Measurements from ENCODE around the gene PEX26.
"Not testable (repeated sequence)": the region's sequence is repeated elsewhere in the genome, so short reads cannot be mapped to it uniquely, and the experiment has no call there.

Gene PEX26

DNA sequence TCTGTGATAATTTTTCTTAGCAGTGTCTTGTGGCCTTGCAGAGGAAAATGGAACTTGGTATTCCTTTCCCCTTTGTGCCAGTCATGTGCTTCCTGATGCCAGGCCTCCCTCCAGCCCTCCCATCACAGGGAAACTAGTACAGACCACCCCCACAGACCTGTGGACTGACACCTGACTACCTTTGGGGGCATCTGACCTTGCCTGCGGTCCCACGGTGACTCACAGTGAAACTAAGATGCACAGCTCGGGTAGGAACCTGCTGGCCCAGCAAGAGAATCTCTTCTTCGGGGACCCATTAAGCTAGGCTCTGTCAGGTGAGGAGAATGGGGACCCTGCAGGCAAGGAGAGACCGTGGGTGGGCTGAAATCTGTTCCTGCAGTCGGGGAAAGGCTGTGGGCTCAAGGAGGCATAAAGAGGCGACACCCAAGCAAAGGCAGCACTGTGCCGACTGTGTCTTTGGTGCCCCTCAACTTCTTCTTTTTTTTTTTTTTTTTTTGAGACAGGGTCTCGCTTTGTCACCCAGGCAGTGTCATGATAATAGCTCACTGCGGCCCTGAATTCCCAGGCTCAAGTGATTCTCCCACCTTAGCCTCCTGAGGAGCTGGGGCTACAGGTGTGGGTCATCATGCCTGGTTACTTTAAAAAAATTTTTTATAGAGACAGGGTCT, 20.8 kb upstream of the PEX26 start:
- DNase-seq, result no peak

DNA sequence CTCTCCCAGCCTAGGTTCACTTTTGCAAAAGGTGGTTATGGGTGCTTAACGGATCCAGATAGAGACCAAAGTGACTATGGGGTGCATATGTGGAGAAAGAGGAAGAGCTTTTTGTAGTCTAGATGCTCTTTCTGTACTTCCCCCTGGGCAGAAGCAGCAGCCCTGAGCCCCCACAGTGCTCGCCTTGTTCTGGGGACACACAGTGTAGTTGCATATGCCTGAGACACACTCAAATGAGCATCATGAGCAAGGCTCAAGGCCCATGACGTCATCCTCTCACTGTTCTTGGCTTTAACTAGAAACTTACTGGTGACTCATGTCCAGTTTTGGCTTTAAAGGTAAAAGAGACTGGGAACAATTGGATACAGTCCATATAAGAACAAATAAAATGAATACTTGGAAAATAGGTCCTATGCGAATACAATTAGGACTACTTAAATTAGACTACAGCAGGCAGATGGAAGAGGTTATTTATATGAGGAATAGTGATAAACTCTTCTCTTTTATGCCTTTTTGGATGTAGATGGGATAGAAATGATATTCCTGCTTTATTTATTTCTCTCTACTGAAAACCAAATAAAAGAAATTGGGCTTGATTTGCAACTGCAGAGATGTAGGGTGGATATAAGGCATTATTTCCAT, 20.1 kb upstream of the PEX26 start:
- DNase-seq, result no peak

DNA sequence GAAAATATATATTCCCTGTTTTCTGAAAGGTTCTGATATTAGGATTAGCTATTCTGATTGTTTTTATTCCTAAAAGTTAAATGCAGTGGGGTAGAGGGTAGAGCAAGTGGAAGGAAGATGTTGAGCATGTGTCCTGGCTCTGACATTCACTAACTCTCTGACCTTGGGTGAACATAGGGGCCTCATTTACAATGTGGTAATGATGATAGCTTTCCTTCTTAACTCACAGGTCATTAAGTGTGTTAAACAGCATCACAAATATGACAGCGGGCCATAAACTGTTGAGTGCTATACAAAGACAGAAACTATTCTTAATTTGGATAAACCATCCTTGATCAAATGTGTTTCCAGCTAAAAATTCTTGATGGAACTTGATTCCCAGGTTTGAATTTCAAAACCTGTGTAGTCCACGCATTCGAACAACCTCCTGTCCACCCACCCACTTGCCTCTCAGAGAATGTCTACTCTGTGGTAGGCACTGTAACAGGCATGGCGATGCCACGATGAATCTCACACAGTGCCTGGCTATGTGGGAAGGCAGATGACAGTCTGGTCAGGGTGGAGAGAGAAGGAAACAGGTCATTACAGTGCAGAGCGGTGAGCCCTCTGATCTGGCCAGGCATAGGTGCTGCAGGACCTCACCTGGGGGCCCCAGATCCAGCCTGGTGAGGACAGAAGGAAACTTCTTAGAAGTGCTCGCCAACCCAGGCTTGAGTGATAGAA, 19.3 kb upstream of the PEX26 start:
- DNase-seq, result no peak

DNA sequence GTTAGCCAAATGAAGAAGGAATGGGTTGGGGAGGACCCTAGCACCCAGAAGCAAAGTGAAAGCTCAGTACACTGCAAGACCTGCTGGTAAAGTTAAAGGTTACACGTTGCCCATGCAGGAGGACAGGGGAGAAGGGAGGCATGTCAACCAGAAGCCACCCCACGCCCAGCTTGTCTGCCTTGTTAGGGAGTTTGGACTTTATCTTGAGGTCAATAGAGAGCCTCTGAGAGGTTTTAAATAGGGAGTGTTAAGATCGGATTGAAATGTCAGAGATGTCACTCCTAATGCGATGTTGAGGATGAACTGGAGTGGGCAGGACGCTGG, 18.7 kb upstream of the PEX26 start:
- DNase-seq, result no peak

DNA sequence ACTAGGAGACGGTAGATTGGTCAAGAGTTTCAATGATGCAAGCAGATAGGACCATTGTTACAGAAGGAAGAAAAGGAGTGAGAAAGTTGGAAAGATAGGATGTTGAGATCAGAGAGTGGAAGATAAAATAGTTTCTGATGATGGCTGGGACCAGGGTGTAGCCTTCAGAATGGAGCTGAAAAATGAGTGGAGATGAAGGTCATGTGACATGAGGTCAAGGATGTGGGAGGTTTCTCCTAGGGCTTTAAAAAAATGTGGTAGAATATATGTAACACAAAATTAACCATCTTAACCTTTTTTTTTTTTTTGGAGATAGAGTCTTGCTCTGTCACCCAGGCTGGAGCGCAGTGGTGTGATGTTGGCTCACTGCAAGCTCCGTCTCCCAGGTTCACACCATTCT, 18.3 kb upstream of the PEX26 start:
- DNase-seq, result no peak

DNA sequence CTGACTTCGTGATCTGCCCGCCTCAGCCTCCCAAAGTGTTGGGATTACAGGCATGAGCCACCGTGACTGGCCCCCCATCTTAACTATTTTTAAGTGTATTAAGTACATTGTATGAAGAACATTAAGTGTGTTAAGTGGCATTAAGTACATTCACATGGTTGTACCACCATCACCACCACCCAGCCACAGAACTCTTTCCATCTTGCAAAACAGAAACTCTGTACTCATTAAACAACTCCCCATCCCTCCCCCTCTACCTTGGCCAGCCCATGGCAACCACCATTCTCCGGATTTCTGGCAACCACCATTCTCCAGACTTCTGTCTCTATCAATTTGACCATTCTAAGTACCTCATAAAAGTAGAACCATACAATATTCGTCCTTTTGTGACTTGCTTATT, 17.8 kb upstream of the PEX26 start:
- DNase-seq, result no peak

DNA sequence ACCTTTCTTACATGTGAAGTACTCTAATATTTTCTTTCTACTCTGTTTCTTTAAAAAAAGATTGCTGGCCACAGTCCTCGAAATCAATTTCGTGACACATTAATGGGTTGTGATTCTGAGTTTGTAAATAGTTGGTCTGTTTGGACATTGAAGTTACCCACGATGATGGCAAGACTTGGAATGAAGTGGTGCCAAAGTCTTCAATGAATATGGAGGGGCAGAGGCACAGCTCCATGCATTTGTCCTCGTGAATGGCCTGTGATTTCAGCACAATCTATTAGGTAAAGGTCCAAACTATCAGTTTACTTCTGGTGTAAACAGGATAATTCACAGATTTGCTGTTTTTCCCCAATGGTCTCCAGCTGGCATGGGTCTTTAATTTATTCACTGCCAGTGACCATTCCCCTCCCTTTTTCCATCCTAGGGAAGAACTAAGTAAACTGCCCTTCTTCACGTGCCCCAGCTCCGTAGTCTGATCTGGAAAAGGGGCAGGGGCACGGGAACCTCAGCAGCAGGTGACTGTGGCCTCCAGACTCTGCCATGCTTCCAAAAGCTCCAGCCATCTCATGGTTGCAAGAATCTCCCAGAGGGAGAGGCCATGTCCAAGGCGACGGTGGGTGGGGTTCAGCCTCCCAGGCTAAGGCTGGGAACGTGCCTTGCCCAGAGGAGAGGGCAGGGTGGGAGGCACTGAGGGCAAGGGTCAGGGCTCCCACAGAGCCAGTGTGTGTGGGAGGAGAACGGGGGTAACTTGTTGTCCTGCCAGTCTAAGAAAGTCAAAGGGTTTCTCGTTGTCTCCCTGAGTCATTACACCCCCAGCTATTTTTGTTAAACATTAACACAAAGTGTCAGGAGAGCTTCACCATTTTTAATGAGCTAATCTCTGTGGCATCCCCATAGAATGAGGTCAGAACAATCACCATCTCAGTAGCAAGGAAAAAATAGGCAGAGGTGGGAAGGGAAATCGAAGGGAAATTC, 16.9 kb upstream of the PEX26 start:
- DNase-seq, result no peak

DNA sequence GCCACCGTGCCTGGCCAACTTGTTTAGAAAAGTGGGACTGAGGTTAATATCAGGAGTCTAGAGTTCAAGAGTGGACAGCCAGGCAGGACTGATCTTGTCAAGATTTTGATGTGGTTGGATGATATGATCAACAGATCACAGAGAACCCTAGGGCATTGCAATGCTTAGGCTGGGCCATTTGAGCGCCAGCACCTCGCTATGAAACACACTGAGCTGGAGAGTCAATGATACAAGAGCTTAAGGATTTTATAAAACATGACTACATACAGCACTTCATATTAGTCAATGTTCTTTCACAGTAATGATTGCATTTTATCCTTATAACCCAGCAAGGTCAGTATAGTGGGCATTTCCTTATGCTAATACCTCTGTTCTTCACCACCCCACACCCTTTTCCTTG, 15.4 kb upstream of the PEX26 start:
- DNase-seq, result no peak

DNA sequence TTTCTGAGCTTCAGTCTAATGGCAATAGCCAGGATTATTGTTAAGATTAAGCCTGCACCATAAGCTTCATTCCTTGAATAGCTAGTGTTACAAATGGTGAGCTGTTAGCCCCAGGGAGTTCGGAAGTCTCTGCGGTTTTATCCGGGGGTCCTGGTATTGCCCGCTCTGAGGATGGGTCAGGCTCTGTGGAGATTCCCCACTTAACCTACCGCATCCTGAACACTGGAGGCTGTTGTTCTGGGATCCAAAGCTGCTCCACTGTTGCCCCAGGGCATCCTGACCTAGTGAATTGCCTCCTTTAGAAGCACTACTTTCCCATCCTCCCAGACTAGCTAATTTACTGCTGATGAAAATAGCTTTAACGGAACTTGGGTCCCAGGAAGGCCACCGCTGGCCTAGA, 14.5 kb upstream of the PEX26 start:
- no peak for DNase-seq

DNA sequence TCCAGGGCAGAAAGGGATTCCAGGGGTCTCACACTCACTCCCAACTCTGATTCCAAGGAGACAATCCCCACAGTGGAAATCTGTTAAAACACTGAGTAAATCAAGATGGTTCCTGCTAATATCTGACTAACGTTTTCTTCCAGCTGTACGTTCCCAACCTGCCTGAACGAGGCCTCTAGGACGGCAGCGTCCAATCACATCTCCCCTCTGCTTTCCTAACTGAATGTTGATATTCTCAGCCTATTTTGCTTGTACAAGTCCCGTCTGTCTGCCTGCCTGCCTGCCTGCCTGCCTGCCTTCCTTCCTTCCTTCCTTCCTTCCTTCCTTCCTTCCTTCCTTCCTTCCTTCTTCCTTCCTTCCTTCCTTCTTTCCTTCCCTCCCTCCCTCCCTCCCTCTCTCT, 14.1 kb upstream of the PEX26 start:
- DNase-seq, result not testable (repeated sequence)

DNA sequence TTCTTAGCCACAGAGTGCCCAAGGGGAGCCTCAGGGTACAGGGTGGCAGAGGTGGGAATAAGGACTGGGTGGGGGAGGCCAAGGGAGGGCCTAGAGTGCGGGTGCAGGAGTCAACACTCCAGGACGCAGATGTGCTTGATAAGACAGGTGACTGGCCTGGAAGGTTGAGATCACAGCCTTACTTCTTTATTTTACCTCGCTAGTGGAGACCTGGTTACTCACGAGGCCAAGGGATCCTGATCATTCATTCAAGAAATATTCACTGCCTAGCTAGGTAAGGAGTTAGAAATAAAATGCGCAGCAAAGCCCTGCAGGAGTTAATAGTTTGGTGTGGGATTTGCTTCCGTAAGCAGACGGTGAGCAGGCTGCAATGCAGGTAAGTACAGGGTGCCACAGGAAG, 13.2 kb upstream of the PEX26 start:
- no peak for DNase-seq

DNA sequence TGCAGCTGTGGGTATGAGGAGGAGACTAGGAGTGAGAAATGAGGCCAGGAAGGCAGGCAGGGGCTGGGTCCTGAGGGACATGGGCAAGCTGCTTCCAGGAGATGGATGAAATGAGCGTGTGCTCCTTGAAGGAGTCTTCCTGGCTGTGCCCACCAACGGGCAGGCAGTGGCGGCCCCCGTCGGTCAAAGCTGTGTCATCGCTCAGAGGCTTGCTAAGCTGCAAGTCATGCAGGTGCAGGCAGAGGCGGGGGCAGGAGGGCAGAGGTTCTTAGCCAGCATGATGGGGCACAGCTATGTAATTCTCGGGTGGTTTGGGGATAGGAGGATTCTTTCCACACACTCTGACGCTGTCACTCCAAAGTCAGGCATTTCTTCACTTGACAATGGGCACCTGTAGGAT, 12.5 kb upstream of the PEX26 start:
- no peak for DNase-seq

DNA sequence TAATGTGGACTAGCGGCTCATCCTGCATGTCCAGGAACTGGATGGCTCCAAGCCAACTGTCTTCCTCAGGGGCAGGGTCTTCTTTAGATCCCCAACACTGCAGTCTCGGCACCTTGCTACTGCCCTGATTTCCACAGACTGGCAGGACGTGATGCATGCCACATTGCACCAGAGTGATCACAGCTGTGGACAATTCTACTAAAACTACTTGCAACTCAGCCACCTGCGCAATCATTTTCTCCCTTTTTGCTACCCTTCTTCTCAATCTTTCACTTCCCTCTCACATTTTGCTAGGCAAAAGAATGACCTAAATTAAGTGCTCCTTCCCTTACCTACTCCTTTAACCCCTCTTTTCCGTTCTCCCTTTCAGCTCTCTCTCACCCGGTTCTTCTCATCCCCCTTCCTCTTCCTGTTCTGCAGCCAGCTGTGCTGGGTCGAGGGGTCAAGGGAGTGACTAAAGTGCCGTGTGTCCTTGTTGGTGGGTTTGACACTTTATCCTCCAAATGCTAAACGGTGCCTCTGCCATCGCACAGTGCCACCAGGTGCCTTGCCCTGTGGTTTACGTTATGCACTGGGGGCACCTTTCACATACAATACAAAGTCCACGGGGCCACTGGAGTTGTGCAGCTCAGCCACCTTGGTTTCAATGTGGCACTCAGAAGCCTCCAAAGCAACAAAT, 11.5 kb upstream of the PEX26 start:
- DNase-seq, result no peak

DNA sequence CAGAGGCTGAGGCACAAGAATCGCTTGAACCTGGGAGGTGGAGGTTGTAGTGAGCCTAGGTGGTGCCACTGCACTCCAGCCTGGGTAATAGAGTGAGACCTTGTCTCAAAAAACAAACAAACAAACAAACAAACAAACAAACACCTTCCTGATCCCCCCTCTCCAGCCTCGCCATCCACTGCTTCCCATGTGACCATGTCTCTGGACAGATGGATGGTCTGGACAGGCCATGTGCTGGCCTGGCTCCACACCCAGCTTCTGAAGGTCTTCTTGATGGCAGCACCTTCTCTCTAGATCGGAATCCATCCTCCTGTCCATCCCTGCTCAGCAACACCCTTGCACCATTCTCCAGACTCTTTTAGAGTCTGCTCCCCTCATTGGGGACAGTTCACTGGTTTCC, 10.7 kb upstream of the PEX26 start:
- no peak for DNase-seq

DNA sequence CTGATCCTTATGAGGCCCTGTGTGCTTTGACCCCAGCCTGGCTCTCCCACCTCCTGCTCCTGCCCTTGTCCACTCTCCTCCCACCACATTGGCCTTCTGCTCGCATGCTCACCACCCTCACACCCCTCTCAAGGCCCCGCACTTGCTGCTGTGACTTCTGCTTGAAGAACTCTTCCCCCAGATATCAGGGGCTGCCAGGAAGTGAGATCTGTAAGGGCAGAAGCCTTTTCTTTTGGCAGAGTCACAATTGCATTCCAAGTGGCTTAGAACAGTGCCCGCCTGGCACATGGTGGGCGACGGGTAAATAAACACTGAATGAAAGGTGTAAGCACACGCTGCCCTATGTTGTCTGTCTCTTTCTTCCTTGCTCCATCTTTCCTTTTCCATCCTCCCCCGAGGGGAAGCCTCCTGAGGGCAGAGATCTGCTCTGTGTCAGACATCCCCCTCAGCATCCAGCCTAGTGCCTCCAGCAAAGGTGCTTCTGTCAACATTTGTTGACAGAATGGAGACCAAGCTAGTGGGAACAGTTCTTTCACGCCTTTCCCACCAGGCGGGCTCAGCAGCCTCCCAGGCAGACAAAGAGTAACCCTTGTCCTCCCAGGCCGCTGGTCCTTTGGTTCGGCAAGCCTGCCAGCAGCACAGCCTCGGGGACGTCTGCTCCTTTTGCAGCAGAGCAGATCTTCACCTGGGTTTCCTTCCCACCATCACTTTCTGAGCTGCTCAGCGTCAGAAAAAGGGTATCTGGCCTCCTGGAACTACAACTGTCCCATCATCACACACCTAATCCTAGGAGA, 10.0 kb upstream of the PEX26 start:
- DNase-seq, result no peak

DNA sequence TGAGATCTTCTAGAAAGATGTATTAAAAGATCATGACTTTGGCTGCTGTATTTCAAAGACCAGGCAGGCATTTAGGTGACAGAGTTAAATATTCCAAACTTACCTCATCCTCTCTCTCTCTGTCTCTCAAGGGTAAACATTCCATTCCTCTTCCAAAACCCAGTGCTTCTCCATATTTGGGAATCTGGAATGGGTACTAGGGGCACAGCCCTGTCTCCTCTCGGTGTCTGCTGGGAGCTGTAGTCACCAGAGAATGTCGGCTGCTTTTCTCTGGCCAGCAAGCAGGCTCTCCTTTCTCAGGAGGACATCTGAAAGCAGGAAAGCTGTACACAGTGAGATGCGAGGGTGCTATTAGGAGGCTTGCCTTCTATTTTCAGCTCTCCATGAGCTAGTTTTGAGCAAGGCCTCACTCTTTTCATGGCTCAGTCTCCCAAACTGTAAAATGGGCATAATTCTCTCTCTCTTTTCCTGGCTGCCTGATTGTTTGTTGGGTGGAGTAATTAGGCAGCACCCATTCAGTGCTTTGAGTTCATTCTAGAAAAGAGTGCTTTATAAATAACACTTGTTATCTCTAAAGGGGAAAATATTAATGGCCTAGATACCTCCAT, 9.3 kb upstream of the PEX26 start:
- no peak for DNase-seq

DNA sequence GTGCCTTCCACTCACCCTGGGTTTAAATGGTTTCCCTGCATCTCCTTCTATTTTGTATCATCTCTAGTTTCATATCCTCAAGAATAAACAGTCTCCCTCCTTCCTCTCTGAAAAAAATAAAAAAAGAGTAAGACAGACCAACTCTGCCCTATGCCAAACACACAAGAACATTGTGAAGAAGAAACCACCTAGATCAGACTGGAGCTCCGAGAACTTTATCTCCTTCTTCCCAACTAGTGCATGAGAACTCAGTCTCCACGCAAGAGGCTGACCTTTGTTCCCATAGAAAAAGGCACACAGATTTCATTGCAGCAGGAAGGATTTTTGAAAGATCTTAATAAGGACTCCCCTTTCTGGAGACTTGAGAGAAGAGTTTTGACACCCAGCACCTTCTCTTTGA, 8.7 kb upstream of the PEX26 start:
- no peak for DNase-seq

DNA sequence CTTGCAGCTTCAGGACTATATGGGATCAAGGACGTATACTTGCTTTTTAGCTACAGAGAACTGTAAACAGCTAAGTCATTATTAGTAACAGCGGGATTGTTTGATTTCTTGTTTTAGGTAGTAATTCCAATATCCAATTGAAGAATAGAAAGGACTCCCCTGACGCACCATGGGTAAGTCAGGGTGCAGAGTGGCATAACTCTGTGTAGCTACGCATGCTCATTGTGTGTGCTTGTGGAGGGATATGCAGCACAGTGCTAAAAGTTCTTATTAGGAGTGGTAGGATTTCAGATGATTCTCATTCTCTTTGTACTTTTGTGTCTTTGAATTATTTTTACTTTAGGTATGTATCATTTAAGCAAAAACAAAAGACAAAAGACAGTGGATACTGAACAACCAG, 7.7 kb upstream of the PEX26 start:
- DNase-seq, result no peak

DNA sequence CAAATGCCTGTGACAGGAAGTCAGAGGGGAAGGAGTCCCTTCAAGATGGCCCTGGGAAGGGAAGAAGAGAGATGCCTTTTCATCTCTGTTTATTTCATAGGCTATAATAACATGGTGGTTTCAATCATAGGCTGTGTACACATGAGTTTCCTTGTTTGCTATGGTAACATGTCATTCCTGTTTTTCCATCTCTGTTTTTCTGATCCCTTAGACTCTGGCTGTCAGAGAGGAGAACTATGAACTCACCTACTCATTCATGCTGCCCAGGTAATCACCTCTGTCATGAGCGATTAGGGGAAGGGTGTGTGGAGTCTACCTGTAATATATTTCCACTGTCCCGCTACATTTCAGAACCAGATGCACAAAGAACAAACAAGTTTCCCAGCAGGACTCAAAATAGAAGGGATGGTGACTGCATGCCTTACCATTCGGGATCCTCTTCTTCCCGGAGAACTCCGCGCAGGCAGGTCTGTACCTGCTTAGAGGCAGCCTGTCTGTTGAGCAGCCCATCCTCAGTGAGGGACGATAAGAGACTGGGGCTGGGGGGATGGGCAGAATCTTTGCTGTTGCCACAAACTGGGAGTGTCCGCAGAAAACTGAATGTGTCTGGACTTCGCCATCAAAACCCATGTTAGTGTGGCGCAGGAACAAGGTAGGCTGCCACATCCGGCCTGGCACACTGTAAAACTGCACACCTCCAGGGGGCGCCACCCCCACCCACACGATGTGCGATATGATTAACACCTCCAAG, 7.1 kb upstream of the PEX26 start:
- DNase-seq, result no peak

DNA sequence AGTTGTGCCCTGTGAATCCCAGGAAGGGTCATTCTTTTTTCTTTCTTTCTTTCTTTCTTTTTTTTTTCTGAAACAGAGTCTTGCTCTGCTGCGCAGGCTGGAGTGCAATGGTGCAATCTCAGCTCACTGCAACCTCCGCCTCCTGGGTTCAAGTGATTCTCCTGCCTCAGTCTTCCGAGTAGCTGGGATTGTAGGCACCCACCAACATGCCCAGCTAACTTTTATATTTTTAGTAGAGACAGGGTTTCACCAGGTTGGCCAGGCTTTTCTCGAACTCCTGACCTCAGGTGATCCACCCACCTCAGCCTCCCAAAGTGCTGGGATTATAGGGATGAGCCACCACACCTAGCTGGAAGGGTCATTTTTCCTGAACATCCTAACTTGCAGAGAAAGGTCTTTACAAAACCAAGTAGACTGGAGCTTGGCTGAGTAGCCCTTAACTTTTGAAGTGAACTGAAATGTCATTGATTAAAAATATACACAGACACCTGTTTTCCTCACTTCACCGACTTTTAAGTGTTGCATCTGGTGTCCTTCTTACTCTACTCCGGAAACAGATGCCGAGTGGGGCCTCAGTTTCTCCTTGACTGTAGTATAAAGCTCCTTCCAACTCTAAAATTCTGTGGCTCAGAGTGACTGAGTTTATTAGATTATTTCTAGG, 6.4 kb upstream of the PEX26 start:
- DNase-seq, result not testable (repeated sequence)
